Stimulated activated CD4-positive, alpha-beta T cell treated with anti-CD3 and anti-CD28 coated beads, Interleukin-15, amount 100 ng/mL, for 48 hours (primary cell): Measurements from ENCODE around the gene MPRIP.

Source experiments
- DNase-seq, 2 donors: peaks; one replicate each; pipeline ENCODE4 v3.0.0-alpha.2; 2020; ENCODE audit warnings: low read depth in 2 of 2

MPRIP gene

DNA sequence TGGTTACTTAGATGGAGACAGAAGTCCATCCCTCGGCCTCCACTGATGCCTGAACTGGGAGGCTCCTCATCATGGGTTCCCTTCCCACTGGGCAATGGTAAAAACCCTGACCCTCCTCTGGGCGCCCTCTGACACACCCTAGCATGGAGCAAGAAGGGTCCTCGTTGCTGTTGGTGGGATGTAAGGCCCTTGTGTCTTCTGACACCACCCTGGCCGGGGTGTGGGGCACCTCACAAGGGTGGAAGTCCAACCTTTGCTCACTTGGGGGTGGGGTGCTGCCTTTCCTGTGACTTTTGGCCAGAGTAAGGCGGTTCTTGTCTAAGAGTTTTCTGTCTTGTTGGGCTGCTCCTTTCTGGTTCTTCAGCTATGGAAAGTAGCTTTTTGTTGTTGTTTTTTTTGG is 28.7 kb downstream of the MPRIP start:
- DNase-seq, result no peak

- DNase-seq, result no peak
Measured at GRCh38 chr17:17071531-17072360, 29.5 kb downstream of the MPRIP start.

DNA sequence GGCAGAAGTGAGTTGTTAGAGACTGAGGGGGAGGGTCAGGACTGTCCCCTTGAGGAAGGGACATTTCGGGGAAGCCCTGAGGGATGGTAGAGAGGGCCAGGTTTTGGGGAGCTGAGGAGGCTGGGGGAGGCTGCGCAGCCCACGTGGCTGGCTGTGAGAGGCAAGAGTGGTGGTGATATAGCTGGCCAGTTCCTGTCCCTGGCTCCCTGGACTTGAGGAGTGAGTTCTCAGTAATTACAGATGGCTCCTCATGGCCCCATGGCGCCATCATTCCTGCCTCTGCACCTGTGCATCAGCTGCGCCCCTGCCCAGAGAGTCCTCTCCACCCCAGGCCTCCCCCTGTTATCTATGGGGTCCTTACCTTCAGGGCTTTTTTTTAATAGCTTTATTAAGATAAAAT is 30.3 kb downstream of the MPRIP start:
- DNase-seq, result no peak

DNA sequence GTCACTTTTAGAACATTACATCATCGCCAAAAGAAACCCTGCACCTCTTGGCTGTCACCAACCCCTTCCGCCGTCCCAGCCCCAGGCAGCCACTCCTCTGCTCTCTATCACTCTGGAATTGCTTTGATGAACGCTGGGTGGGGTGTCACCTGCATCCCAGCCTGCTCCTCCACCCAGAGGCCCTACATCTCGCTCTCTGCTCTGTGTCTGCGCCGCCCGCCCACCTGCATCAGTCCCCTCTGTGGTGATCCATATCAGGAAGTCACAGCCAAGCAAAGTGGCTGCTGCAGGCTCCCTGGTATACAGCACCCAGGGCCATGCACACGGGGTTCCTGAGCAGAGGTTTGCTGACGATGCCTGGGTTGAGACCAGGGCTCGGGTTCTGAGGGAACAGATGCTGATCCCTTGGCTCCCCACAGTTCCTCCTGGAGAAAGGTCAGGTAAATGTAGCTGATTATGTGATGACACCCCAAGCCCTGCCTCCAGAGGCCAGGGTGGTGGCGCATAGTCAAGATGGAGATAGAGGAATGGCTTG is 30.8 kb downstream of the MPRIP start:
- DNase-seq, result no peak

DNA sequence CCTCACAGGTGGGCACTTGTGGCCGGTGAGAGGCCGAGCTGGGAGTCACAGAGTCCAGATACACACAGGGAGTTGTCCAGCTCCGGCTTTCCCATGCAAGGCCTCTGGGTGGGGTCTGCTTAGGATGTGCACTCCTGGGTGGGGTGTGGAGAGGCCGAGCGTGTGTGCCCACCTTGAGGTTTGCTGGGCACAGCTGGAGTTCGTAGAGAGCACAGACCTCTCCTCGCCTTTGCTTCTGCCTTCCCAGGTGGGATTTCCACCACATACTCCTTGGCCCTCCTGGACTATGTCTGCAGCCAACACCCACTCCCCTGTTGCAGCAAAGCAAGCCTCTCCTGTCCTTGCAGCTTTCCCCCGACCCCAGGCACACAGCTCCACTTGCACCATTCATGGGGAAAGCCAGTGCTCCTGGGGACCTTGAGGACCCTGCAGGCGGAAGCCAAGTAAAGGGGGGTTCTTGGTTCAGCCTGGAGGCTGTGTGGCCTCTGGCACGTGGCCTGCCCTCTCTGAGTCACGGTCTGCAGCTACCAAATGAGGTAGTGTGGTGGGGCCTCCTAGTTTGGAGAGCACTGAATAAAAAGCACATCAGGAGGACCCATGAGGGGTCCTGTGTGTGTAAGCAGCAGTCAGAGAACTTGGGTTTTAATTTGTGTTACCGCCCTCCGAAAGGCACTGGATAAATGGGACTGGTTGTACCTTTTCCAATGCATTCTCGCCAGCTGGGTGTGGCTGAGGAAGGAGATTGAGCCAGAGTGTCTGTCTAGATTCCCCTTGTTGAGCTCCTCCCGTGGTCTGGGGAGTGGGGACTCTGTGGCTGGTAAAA is 31.5 kb downstream of the MPRIP start:
- no peak for DNase-seq

DNA sequence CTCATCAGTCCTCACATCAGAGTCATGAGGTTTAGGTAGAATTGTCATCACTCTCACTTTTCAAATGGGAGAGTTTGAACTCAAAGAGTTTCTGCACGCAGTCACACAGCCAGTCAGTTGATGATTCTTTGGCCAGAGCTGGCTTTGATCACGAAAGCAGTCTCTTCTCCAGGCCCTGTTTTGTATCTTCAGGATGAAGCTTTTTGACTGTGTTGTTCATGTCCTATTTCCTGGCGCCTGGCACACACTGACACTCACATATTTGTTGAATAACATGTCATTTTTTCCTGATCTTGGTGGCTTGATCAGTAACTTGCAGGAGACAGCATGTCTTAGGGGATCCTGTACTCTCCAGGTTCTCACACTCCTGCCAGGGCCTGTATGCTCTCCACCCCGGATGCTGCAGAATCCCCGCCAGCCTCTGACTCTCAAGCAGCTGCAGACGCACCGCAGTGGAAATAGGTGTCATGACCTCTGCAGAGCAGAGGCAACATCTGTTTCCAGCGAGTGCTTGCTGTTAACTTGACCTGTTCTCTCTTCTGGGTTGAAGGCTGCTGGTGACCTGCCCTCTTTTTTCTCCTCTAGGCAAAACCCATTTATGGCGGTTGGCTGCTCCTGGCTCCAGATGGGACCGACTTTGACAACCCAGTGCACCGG is 33.0 kb downstream of the MPRIP start:
- DNase-seq, result no peak

- DNase-seq, result no peak
Measured at GRCh38 chr17:17076066-17076465, 33.8 kb downstream of the MPRIP start.

DNA sequence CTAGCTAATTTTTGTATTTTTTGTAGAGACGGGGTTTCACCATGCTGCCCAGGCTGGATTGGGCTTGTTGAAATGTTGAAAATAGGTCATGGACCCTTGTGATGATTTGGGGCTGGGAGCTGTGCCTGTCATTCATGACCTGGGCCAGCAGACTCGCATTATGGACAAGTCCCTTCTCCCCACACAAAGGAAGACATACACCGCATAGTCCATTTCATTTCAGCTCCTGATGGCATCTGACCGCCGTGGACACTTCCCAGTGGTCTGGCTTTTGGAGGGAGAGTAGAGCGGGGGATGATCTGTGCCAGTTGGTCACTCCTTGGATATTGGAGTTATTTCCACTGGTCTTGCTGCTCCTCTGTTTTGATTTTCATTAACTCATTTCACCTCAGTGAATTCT is 34.8 kb downstream of the MPRIP start:
- DNase-seq, result no peak

- DNase-seq, result no peak
Measured at GRCh38 chr17:17077861-17078732, 35.8 kb downstream of the MPRIP start.

- no peak for DNase-seq
Measured at GRCh38 chr17:17078832-17079231, 36.6 kb downstream of the MPRIP start.

DNA sequence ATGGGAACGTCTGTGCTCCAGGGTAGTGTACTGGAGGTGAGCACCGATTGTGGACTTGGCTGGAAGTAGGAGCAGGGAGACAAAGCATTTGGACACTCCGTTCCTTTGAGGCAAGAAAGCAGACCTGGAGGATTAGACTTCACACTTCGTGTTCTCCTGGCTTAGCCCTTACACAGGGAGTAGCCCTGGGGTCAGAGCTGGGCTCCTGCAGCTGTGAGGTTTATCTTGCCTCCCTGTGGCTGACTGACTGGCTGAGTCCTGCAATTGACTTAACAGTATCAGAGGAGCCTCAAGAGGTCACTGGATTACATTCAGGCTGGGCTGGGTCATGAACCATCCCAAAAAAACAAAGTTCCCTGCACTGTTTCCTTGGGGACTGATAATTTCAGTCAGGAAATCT is 37.1 kb downstream of the MPRIP start:
- no peak for DNase-seq

DNA sequence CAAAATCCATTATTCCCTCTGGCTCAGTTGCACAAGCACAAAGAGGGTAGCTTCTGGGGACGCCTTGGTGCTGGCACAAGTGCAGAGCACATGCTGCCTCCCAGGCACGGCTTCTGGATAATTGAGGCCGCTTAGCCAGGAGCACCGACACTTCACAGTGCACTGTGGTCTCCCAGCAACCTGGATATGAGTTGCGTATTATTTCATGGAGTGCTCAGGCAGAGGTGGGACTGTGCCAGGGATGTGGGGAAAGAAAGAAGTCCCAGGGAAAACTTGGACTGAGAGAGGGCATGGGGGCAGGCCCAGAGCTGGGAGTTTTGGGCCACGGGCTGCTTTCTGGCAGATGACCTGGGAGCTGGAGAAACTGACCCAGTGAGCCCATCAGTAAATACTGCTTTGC is 37.5 kb downstream of the MPRIP start:
- DNase-seq, result no peak

DNA sequence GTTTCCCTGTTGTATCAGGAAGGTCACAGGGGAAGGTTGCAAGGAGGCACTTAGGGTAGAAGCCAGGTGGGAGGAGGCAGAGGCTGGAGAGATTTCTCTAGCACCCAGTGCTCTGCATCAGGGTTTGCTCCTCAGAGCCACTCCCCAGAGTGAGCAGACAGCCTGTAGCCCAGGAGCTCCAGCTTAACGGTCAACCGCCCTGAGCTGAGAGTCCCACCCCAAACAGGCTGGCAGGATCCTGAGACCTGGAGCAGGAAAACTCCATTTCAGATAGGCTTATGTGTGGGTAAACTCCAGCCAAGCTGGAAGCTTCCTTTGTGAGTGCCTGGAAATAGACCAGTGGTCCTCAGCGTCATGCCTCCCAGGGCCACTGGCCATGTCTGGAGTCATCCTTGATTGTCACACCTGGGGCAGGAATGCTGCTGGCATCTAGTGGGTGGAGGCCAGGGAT is 37.9 kb downstream of the MPRIP start:
- DNase-seq, result no peak

GRCh38 chr17:17080781-17081180 is 38.5 kb downstream of the MPRIP start:
- no peak for DNase-seq

DNA sequence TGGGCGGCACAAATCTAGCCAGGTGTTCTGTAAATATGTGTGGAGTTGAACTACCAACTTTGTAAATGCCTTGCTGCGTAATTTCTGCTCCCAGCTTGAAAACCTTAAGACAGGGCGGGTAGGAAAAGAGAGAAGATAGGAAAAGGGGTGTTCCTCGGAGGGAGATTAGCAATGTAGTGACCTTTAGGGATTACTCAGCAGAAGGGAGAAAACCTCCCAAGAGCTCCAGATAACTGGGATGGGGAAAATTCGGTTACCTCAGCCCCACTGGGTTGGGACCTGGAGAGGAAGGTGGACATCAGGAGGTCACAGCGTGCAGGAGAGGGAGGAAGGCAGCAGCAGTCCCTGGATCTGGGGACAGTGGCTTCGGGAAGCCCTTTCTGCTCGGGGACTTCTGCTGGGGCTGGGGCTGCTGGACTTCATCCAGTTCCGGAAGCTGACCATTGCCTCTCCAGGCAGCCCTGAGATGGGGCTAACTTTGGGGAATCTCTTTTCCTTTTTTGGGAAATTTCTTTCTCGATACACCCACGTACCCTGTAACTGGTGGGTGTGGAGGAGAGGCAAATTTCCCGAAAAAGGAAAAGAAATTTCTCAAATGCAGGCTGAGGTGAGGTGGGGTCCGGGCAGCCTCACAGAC is 39.2 kb downstream of the MPRIP start:
- DNase-seq, result no peak

DNA sequence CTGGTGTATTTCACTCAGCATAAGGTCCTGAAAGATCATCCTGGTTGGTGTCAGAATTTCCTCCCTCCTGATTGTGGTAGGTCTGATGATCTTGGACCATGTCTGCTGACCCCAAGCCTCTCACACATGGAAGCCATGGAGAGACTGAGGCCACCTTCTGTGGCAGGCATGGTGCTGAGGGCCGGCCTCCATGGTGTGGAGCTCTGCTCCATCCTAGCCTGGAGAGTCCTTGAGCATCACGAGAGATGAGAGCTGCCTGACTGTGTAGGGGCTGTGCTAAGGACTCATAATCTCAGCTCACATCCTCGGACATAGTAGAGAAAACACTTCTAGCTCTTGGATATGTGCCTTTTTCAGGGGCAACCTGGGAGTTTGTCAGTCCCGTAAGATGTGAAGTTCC is 40.6 kb downstream of the MPRIP start:
- no peak for DNase-seq

- DNase-seq, result no peak
Measured at GRCh38 chr17:17084317-17084835, 42.1 kb downstream of the MPRIP start.

DNA sequence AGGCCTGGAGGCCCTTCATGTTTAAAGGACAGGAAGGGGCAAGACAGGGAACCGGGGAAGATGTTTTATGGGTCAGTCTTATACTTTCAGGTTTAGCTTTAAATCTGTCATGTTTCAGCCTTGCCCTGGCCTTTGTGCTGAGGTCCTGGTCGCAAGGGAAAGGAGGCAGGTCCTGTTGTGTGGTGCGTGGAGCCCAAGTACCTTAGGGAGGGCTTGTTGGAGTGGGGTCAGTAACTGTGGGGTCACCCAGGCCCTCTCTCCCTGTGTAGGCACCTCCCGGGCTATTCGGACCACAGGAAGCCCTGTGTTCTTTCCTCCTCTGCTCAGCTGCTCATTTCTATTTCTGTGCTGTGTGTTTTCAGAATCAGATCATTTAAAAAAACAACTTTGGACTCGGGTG is 42.7 kb downstream of the MPRIP start:
- DNase-seq, result no peak

GRCh38 chr17:17086585-17086984 is 44.3 kb downstream of the MPRIP start:
- DNase-seq, result no peak

DNA sequence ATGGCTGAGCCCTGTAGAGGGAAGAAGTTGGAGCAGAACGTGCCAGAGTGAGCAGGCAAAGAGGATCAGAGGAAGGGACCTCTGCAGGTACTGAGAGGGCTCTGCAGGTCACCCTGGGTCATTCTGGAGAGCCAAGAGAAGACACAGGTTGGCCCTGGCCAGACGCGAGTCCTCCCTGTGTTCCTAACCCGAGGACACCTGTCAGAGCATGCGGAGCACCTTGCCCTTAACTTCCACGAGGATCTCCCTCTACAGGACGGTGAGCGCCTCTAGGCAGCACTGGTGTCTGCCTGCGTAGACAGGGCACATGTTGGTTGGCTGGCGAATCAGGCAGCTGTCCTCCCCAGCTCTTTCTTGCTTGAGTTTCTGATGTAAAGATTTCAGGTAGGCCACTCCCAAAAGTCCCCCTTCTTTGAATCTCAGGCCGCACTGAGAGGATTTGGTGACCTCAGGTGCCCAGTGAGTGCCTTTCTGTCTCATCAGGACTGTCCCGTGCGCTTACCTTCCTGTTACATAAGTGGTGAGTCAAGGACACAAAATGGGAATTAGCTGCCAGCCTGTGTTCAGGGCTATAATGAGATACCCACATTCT is 45.3 kb downstream of the MPRIP start:
- DNase-seq, result no peak
